Epithelial cell of proximal tubule (primary cell): ENCODE measurements around the gene SHC4. TPM values are rescaled to one million over a fixed set of nuclear protein-coding genes. Genes with fewer than 3 reads are reported as not detected.

Experiments used
- DNase-seq: peaks from one replicate; pipeline ENCODE4 v3.0.0-alpha.2; 2011; ENCODE audit warnings: low read depth
- H3K4me3 ChIP-seq: 2 replicates; pipeline ENCODE4 v1.5.1; 2011; ENCODE audit warnings: low read depth, mild to moderate bottlenecking, low read length
- total RNA-seq: library from RNA; depleted of rRNA; stranded (reverse); fragments of >200 nt; gene quantifications from 2 replicates; pipeline ENCODE4 v1.2.3, GENCODE V29; 2015
- TF ChIP-seq, protein P1 (sequence below): conservative IDR thresholded peaks from 2 replicates; pipeline ENCODE4 v1.5.1; 2012; ENCODE audit warnings: low read depth, mild to moderate bottlenecking, low read length

The SHC4 gene
- total RNA-seq, 1 donor from 2014 or later = 9.3 TPM

DNA sequence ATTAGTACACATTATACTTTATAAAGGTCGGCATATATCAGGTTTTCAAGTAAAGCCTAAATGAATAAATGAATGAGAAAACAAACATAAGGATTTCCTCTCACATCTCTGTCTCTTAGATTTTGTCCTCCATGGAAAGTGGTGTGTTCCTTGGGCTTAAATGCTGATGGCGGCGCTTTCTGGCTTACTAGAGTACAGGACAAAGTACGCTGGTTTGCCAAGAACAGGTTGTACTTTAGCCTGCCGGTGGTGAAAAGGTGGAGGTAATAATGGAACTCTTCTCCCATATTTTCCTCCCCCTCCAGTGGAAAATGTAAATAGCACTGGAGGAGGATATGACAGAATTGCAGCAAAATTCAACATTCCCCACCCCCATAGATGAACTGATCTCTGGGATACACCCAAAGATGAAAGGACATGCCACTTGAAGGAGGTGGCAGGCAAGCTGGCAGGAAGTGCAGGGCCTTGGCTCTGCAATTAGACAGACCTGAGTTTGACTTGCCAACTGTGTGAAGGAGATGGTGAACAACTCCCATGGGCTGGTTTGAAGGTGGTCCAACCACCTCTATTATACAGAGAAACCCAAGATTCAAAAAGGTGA is 182.1 kb downstream of the SHC4 start:
- TF ChIP-seq, protein P1, sequence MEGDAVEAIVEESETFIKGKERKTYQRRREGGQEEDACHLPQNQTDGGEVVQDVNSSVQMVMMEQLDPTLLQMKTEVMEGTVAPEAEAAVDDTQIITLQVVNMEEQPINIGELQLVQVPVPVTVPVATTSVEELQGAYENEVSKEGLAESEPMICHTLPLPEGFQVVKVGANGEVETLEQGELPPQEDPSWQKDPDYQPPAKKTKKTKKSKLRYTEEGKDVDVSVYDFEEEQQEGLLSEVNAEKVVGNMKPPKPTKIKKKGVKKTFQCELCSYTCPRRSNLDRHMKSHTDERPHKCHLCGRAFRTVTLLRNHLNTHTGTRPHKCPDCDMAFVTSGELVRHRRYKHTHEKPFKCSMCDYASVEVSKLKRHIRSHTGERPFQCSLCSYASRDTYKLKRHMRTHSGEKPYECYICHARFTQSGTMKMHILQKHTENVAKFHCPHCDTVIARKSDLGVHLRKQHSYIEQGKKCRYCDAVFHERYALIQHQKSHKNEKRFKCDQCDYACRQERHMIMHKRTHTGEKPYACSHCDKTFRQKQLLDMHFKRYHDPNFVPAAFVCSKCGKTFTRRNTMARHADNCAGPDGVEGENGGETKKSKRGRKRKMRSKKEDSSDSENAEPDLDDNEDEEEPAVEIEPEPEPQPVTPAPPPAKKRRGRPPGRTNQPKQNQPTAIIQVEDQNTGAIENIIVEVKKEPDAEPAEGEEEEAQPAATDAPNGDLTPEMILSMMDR = no peak
- H3K4me3 ChIP-seq = no peak overlapping the region
- DNase-seq = no peak

DNA sequence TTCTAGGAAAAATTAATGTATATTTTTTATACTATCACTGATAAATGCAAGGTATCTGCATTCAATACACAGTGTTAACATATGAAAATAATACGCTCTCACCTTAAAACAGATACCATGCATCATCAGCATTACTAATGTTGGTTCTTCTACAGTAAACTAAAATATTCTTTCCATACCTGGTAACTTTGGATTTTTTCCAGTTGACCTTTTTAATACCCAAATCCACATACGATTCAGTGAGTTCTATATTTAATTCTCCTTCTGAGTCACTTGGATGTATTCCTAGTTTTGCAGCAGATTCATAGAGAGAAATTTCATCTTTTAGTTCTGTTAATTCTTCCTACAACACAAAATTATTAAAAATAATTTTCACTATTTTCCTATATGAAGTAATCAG is 182.7 kb downstream of the SHC4 start:
- no peak overlapping the region for H3K4me3 ChIP-seq
- DNase-seq = no peak
- TF ChIP-seq, protein P1 = no peak

DNA sequence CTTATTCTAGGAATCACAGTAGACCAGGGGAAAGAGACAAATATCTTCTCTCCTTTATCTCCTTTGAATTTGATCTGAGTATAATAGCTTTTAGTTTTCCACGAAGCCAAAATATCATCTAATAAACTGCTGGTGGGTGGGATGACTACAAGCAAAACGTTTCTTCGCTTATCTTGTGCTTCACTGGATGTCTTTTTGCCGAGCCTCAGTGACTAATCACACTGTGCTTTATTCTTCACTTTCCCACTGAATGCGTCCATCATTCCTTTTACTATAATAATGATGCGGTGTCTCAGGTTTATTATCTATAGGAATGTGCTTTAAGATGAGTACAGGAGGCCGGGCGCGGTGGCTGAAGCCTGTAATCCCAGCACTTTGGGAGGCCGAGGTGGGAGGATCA is 185.4 kb downstream of the SHC4 start:
- TF ChIP-seq, protein P1 = no peak
- DNase-seq = no peak
- H3K4me3 ChIP-seq = no peak overlapping the region

DNA sequence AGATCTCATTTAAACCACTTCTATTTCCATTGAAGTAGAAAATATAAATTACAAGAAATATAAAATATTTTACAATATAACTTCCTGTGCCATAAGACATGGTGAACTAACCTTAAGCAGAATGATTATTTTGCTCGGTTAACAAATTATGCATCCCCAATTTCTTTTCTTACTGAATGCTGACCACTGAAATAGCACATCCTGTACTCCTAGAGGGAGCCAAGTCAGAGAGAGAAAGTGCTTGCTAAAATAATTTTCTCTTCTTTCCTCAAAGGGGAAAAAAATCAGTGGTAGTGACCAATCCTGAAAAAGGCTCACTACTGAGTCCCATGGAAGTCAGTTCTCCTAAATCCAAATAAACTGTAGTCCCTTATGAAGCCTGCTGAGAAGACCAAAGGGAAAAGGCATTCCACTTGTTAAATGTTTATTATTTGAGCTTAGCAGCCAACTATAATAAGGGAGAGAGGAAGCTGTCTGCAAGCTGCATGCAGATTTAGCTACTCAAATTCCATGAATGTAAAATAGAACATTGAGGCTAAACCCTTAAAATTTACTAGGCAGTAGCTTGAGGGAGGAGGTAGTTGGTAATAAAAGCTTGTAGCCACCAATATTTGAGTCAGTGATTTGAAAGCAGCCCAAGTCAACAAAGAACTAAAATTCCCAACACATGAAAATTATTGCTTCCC is 185.9 kb downstream of the SHC4 start:
- no peak overlapping the region for H3K4me3 ChIP-seq
- TF ChIP-seq, protein P1 = no peak
- DNase-seq = no peak

DNA sequence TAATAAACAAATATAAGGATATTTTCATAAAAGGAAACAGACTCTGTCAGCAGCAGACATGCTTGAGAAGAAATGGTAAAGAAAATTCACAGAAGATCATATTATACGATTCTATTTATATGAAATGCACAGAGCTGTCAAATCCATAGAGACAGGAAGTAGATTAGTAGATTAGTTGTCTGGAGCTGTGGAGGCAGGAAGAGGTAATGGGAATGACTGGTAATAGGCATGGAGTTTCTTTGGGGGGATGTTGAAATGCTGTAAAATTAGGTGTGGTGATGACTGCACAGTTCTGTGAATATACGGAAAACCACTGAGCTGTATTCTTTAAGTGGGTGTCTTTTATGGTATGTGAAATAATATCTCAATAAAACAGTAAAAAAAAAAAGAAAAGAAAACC is 188.2 kb downstream of the SHC4 start:
- DNase-seq = no peak
- TF ChIP-seq, protein P1 = no peak
- H3K4me3 ChIP-seq = no peak overlapping the region

DNA sequence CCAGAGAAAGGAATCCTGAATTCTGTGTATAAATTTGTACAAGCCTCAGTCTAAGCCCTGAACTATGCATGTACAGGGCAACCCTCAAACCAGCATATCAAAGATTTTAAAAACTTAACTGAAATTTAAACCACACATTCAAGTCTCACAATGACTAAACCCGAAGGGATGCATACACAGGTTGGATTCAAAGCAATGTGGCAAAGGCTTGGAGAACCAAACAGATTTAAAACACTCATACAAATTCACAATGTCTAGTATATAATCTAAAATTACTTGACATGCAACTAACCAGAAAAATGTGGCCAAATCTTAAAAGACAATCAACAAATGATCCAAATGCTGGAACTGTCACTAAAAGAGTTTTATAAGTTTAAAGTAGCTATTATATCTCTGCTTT is 189.2 kb downstream of the SHC4 start:
- TF ChIP-seq, protein P1 = no peak
- no peak for DNase-seq
- H3K4me3 ChIP-seq = no peak overlapping the region

Other genes starting within 250 kb of the SHC4 start
- gene CEP152, start 152.8 kb downstream of the SHC4 start, total RNA-seq = 8.2 and 14.1 TPM in 2 replicates
- 196 and 202 TPM in 2 replicates for gene EID1, start 85.8 kb downstream of the SHC4 start, total RNA-seq
- 12.5 and 14.4 TPM in 2 replicates for gene SECISBP2L, start 82.5 kb upstream of the SHC4 start, total RNA-seq
- 25.7 and 33.6 TPM in 2 replicates for gene COPS2, start 191.7 kb upstream of the SHC4 start, total RNA-seq
- gene GALK2, start 206.3 kb upstream of the SHC4 start, total RNA-seq = 34.2 and 37.6 TPM in 2 replicates